ENCODE measurements around the gene DAZAP2. TPM values are rescaled to one million over a fixed set of nuclear protein-coding genes. Genes with fewer than 3 reads are reported as not detected.

DAZAP2 gene
- total and polyA plus RNA-seq, 9 of the 15 experiments (the other 6 are each of a cell fraction or from before 2014, with no cell fraction given) = 116 to 668 (median 227) TPM

DNA sequence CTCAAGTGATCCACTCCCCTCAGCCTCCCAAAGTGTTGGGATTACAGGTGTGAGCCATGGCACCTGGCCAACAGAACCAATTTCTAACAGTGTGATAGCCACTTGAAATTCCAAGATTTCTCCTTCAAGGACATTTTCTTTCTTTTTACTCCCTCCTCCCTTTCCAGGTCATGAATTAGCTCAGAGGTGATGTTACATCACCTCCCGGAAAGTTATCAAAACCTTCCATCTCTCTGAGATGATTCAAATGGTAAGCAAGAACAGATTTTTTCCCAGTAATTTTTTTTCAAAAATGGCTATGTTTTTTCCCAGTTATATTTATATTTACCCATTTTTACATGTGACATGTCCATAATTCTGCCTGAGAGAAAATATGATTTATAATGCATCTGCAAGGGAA, 47.2 kb downstream of the DAZAP2 start:
- Histone ChIP-seq H4K20me1 (replicated peaks; ENCODE audit: control insufficient read depth, insufficient read depth, low read length) (no peaks in the 10 kb centered on the region), H3K27me3 (ENCODE audit: control insufficient read depth in 2 of 2, insufficient read depth in 2 of 2, low read length in 2 of 2) (peaks cover 0 to 4% of the 10 kb centered on the region in 2 experiments; a peak in 1 of 5 replicates), H3K79me2 (ENCODE audit: control insufficient read depth, insufficient read depth, low read length) (no peaks in the 10 kb centered on the region), H3K9me1 (ENCODE audit: control insufficient read depth, insufficient read depth, low read length) (no peaks in the 10 kb centered on the region), H2AFZ (ENCODE audit: low read depth, low read length) (no peak overlapping the region), H3K4me2 (ENCODE audit: insufficient read depth, low read length) (no peak overlapping the region), H3K9me3 (replicated peaks; ENCODE audit: control insufficient read depth, insufficient read depth, low read depth, low read length) (no peaks in the 10 kb centered on the region), H3K9ac (ENCODE audit: insufficient read depth in 1 of 2, low read depth in 2 of 2, low read length in 2 of 2) (no peak overlapping the region), H3K27ac (ENCODE audit: extremely low read depth, low read depth, low read length) (no peak overlapping the region), H3K36me3 (ENCODE audit: control insufficient read depth, insufficient read depth, low read length) (no peaks in the 10 kb centered on the region), H3K4me1 (replicated peaks in 1 of 2; ENCODE audit: control insufficient read depth in 2 of 2, insufficient read depth in 2 of 2, low read length in 2 of 2) (no peaks in the 10 kb centered on the region; a peak in 1 of 5 replicates), H3K4me3 (no peak overlapping the region)
- DNase-seq (ENCODE audit: extremely low read depth in 1 of 4, low spot score in 3 of 4) = no peak
- TF ChIP-seq, protein P1, sequence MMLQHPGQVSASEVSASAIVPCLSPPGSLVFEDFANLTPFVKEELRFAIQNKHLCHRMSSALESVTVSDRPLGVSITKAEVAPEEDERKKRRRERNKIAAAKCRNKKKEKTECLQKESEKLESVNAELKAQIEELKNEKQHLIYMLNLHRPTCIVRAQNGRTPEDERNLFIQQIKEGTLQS (IDR thresholded peaks at IDR 0.05) = 0 out of 2 replicates have a peak, but pooled peaks have one; percentile 34
- TF ChIP-seq, protein P1 (CRISPR knock-in tag; conservative IDR thresholded peaks at IDR 0.05) = no peak
- TF ChIP-seq NFIC (IDR thresholded peaks at IDR 0.05) = peak; percentile 31; the same call in 1 of the 2 replicates
- no peak for TF ChIP-seq POLR3A (IDR thresholded peaks at IDR 0.05; ENCODE audit: borderline replicate concordance, extremely low read depth, insufficient read depth, insufficient read length)
- in situ Hi-C loops (cut with MboI) (no loop called here), intact Hi-C loops (cut with micrococcal nuclease) (no loop called here)
- POLR2A ChIA-PET = no interaction called here
- 5% methylated on average over 1 of the region's 1 CpG for WGBS (ENCODE audit: insufficient coverage, low coverage, missing lambda C conversion rate)
- CTCF ChIA-PET (ENCODE audit: low intra/inter-chr PET ratio) = no interaction called here
- no TSS peak for BruUV-seq (replicated peaks)
- FAIRE-seq = no peak
- no peak for ATAC-seq

Data from K562 (cell line).